GM12878 (cell line): Measurements from ENCODE around the gene PRDX1. TPM values are rescaled to one million over a fixed set of nuclear protein-coding genes. Genes with fewer than 3 reads are reported as not detected.
A peak's percentile ranks its signal among the peaks of the same experiment; 100 is the strongest.

ENCODE experiments used
- ATAC-seq: fragments of 200-7000 bp; cut with Tn5 transposase; 3 replicates; pipeline ENCODE4 v1.9.1; 2020; ENCODE audit warnings: mild to moderate bottlenecking, moderate library complexity
- Bru-seq: library from RNA; stranded (reverse); fragments of 400-500 nt; gene quantifications from one replicate; lab custom pipeline; 2021; lab: Mats Ljungman, UMichigan
- BruChase-seq, 2 experiments: library from RNA; stranded (reverse); fragments of 400-500 nt; gene quantifications; one replicate each; lab custom pipeline; 2021; lab: Mats Ljungman, UMichigan
- BruUV-seq: library from RNA; stranded (reverse); fragments of 400-500 nt; replicated peaks from 2 replicates; lab custom pipeline; 2021; lab: Mats Ljungman, UMichigan
- CTCF ChIA-PET: fragments of 300-600 bp; sonication (Branson Sonifier 250); formaldehyde crosslinking; extraction: SDS; loops from one replicate; lab custom pipeline; 2021; ENCODE audit warnings: inconsistent platforms; lab: Yijun Ruan, JAX
- POLR2A ChIA-PET: fragments of 350-600 bp; formaldehyde crosslinking; extraction: SDS; loops from one replicate; lab custom pipeline; 2021; ENCODE audit warnings: inconsistent platforms; lab: Charles Lee
- RAD21 ChIA-PET: fragments of 300-600 bp; sonication (Branson Sonifier 250); formaldehyde crosslinking; loops from one replicate; lab custom pipeline; 2023; ENCODE audit warnings: antibody characterized with exemption; ENCODE audit not compliant: unreplicated experiment; lab: Charles Lee
- SMC1A ChIA-PET: fragments of 300-600 bp; sonication (Branson Sonifier 250); formaldehyde crosslinking; loops from one replicate; lab custom pipeline; 2023; ENCODE audit not compliant: unreplicated experiment, uncharacterized antibody; lab: Charles Lee
- DNase-seq: peaks from one replicate; pipeline ENCODE4 v3.0.0-alpha.2; 2011; ENCODE audit warnings: low read depth, low spot score
- FAIRE-seq: peaks from 3 replicates; lab custom pipeline; 2011; peaks lifted over from hg19 to GRCh38; lab: Jason Lieb, UNC
- H2AFZ ChIP-seq: 2 replicates; pipeline ENCODE4 v1.6.0; 2011; ENCODE audit warnings: low read depth, low read length, control low read depth; ENCODE audit not compliant: control insufficient read depth
- H3K27ac ChIP-seq: 2 replicates; pipeline ENCODE4 v1.5.1; 2011; ENCODE audit warnings: control low read depth; ENCODE audit not compliant: control insufficient read depth, insufficient read depth
- H3K27me3 ChIP-seq, 2 experiments: replicated peaks in 1 of 2; 2 replicates each; pipeline versions ENCODE4 v1.6.0 to v1.6.1; 2011; ENCODE audit warnings: low read length in 1 of 2; ENCODE audit not compliant: control insufficient read depth in 2 of 2, insufficient read depth in 2 of 2
- H3K36me3 ChIP-seq, 2 experiments: 2 replicates each; pipeline ENCODE4 v1.5.1; 2011; ENCODE audit warnings: low read length in 1 of 2; ENCODE audit not compliant: control insufficient read depth in 2 of 2, insufficient read depth in 2 of 2
- H3K4me1 ChIP-seq: 2 replicates; pipeline ENCODE4 v1.6.1; 2011; ENCODE audit warnings: mild to moderate bottlenecking, low read length, moderate library complexity, mixed read lengths; ENCODE audit not compliant: control insufficient read depth, insufficient read depth
- H3K4me2 ChIP-seq: 2 replicates; pipeline ENCODE4 v1.6.0; 2011; ENCODE audit warnings: control low read depth; ENCODE audit not compliant: control insufficient read depth, insufficient read depth
- H3K4me3 ChIP-seq: fragments of 200-600 bp; sonication (generic); 2 replicates; pipeline ENCODE4 v1.5.1; 2016
- H3K79me2 ChIP-seq: 2 replicates; pipeline ENCODE4 v1.6.0; 2011; ENCODE audit warnings: low read length; ENCODE audit not compliant: control insufficient read depth, insufficient read depth
- H3K9ac ChIP-seq: 2 replicates; pipeline ENCODE4 v1.8.0; 2011; ENCODE audit warnings: low read length, control low read depth, mixed read lengths; ENCODE audit not compliant: control insufficient read depth, insufficient read depth
- H3K9me3 ChIP-seq: replicated peaks from 3 replicates; pipeline ENCODE4 v1.5.1; 2011; ENCODE audit warnings: mild to moderate bottlenecking, low read length; ENCODE audit not compliant: control insufficient read depth, insufficient read depth
- H4K20me1 ChIP-seq: 2 replicates; pipeline ENCODE4 v1.6.0; 2011; ENCODE audit not compliant: control insufficient read depth, insufficient read depth
- ATF7 ChIP-seq: fragments of 450-650 bp; IDR thresholded peaks from 2 replicates; pipeline ENCODE4 v1.6.1; 2016; ENCODE audit warnings: low read depth, mild to moderate bottlenecking
- BMI1 ChIP-seq: fragments of 450-650 bp; IDR thresholded peaks from 2 replicates; pipeline ENCODE4 v1.6.1; 2016; ENCODE audit warnings: mild to moderate bottlenecking, moderate library complexity, borderline replicate concordance
- CBX5 ChIP-seq: sonication (generic); IDR thresholded peaks from 2 replicates; pipeline ENCODE4 v1.6.1; 2016; ENCODE audit warnings: low read depth, moderate library complexity, mild to moderate bottlenecking, inconsistent platforms
- CEBPB ChIP-seq, 2 experiments: fragments of 150-350 bp in 1 of 2; IDR thresholded peaks; 2 replicates each; pipeline ENCODE4 v1.6.1; 2012 to 2014; ENCODE audit warnings: low read depth in 2 of 2, low read length in 2 of 2, borderline replicate concordance in 1 of 2, inconsistent platforms in 1 of 2
- CREB1 ChIP-seq: IDR thresholded peaks from 2 replicates; pipeline ENCODE4 v1.6.1; 2012; ENCODE audit warnings: low read depth, mild to moderate bottlenecking, inconsistent platforms
- CREM ChIP-seq: IDR thresholded peaks from 2 replicates; pipeline ENCODE4 v1.6.1; 2014; ENCODE audit warnings: antibody characterized with exemption, low read depth
- DPF2 ChIP-seq: fragments of 450-650 bp; IDR thresholded peaks from 2 replicates; pipeline ENCODE4 v1.6.1; 2017; ENCODE audit warnings: mild to moderate bottlenecking
- NBN ChIP-seq: fragments of 450-650 bp; IDR thresholded peaks from 2 replicates; pipeline ENCODE4 v1.6.1; 2016
- NR2C2 ChIP-seq: IDR thresholded peaks from 2 replicates; pipeline ENCODE4 v1.6.1; 2011; ENCODE audit warnings: borderline replicate concordance, low read depth; ENCODE audit not compliant: control insufficient read depth, insufficient read length
- PKNOX1 ChIP-seq: fragments of 450-650 bp; IDR thresholded peaks from 2 replicates; pipeline ENCODE4 v1.6.1; 2016; ENCODE audit warnings: mild to moderate bottlenecking
- POLR2AphosphoS5 ChIP-seq: IDR thresholded peaks from 2 replicates; pipeline ENCODE4 v1.6.1; 2011; ENCODE audit warnings: mild to moderate bottlenecking, low read length, inconsistent platforms
- SIN3A ChIP-seq: IDR thresholded peaks from 2 replicates; pipeline ENCODE4 v1.6.1; 2012; ENCODE audit warnings: low read depth, low read length, improper control_type of control experiment
- TCF7 ChIP-seq: IDR thresholded peaks from 2 replicates; pipeline ENCODE4 v1.6.1; 2014; ENCODE audit warnings: antibody characterized with exemption, borderline replicate concordance
- ZNF24 ChIP-seq: fragments of 450-650 bp; IDR thresholded peaks from 2 replicates; pipeline ENCODE4 v1.6.1; 2017; ENCODE audit warnings: antibody characterized with exemption, mild to moderate bottlenecking
- WGBS: methylation state at CpG from one replicate; pipeline ENCODE4 v1.1.6; 2016; ENCODE audit warnings: low lambda C conversion rate; ENCODE audit not compliant: insufficient replicate concordance, insufficient coverage; ENCODE audit errors: missing lambda C conversion rate; 5-methylcytosine and 5-hydroxymethylcytosine counted together
- in situ Hi-C: fragments of 300-500 bp; cut with MboI; formaldehyde crosslinking; loops from 9 replicates; pipeline ENCODE4 v1.14.3; 2018; ENCODE audit warnings: mixed read lengths
- intact Hi-C: fragments of 100-400 bp; cut with micrococcal nuclease; formaldehyde crosslinking; loops from one replicate; pipeline ENCODE4 v1.14.2; 2022; ENCODE audit not compliant: unreplicated experiment
- long read RNA-seq, 2 experiments: library from polyadenylated mRNA; unstranded; transcript quantifications; one replicate each; pipeline ENCODE4 v2.0.0, GENCODE V29; 2019 to 2020
- polyA minus RNA-seq, 3 experiments: library from RNA; depleted of rRNA, polyadenylated mRNA; stranded (reverse); fragments of >200 nt; gene quantifications; 2 replicates each; pipeline ENCODE4 v1.2.3, GENCODE V29; 2011
- polyA plus RNA-seq, 11 experiments: library from polyadenylated mRNA; depleted of rRNA in 4 of 11; unstranded in 6 of 11; stranded (reverse) in 5 of 11; fragments of >200 nt; fragmentation: Nextera tagmentation in 4 of 11; fragmentation: Illumina TruSeq in 1 of 11; extraction: Ambion mirVana in 4 of 11; extraction: Trizol in 1 of 11; gene quantifications; 1 replicate in 1 of 11; 2 replicates in 10 of 11; pipeline versions ENCODE4 v1.2.1 to v1.2.3, GENCODE V29; 2011 to 2016; ENCODE audit warnings: inconsistent platforms in 2 of 11, missing spikeins in 2 of 11, low read depth in 1 of 11
- total RNA-seq, 4 experiments: library from RNA; depleted of rRNA in 3 of 4; stranded (reverse); fragments of >200 nt in 3 of 4; fragmentation: Illumina TruSeq in 1 of 4; extraction: Trizol in 1 of 4; gene quantifications; 2 replicates each; pipeline versions ENCODE4 v1.2.1 to v1.2.3, GENCODE V29; 2013 to 2021
- TF ChIP-seq, protein P1 (sequence below): fragments of 450-650 bp; IDR thresholded peaks from 2 replicates; pipeline ENCODE4 v1.6.1; 2016; ENCODE audit warnings: mild to moderate bottlenecking

The PRDX1 gene
- 28.3 and 29.3 TPM in 2 replicates for total RNA-seq (2013; cell fraction: nucleolus; rRNA removed)
- total RNA-seq (2014; rRNA removed) (822 and 988 TPM in 2 replicates), total RNA-seq (2014; rRNA removed; fragmentation: Illumina TruSeq; extraction: Trizol) (779 and 790 TPM in 2 replicates), total RNA-seq (2021) (630 and 659 TPM in 2 replicates), polyA plus RNA-seq (2011; rRNA removed) (784 and 883 TPM in 2 replicates), polyA plus RNA-seq (2014; fragmentation: Illumina TruSeq; extraction: Trizol) (752 and 883 TPM in 2 replicates), polyA plus RNA-seq (2014; fragmentation: Nextera tagmentation; extraction: Ambion mirVana) (1,000 to 10,000 TPM; 1,264 to 1,775 TPM), polyA plus RNA-seq (2014; rRNA removed) (763 and 801 TPM in 2 replicates), polyA plus RNA-seq (2016; fragmentation: Nextera tagmentation; extraction: Ambion mirVana) (1,000 to 10,000 TPM; 1,223 to 1,315 TPM), polyA minus RNA-seq (2011; rRNA and poly(A)+ RNA removed) (315 and 352 TPM in 2 replicates), Bru-seq, nascent RNA (percentile 95 among the genes with signal in this experiment), BruChase-seq, experiment 1, labeled RNA remaining after a 6-hour chase (percentile 98 among the genes with signal in this experiment), BruChase-seq, experiment 2, labeled RNA remaining after a 2-hour chase (percentile 95 among the genes with signal in this experiment)
- polyA plus RNA-seq (2011; ENCODE audit: low read depth): 509 TPM
- polyA plus RNA-seq (2011; cell fraction: cytosol; rRNA removed): 460 and 514 TPM in 2 replicates
- 254 and 281 TPM in 2 replicates for polyA plus RNA-seq (2011; cell fraction: nucleus; rRNA removed)
- 373 and 379 TPM in 2 replicates for polyA plus RNA-seq (2012)
- 102 and 104 TPM in 2 replicates for polyA minus RNA-seq (2011; cell fraction: cytosol; rRNA and poly(A)+ RNA removed)
- polyA minus RNA-seq (2011; cell fraction: nucleus; rRNA and poly(A)+ RNA removed): 49.7 and 63.3 TPM in 2 replicates
- long read RNA-seq, experiment 1, transcript PRDX1-202 (6 exons, 1,021 nt): major isoform, 547 of 592 reads
- long read RNA-seq, experiment 1, partial matches to known transcripts: 30 of 592 reads
- long read RNA-seq, experiment 1, other reads (novel, unspliced or antisense): 11 of 592 reads
- long read RNA-seq, experiment 2, transcript PRDX1-202 (6 exons, 1,021 nt): major isoform, 2,507 of 2,602 reads
- long read RNA-seq, experiment 2, transcript PRDX1-201 (6 exons, 1,234 nt): minor isoform, 15 of 2,602 reads
- long read RNA-seq, experiment 2, partial matches to known transcripts: 29 of 2,602 reads
- long read RNA-seq, experiment 2, other reads (novel, unspliced or antisense): 51 of 2,602 reads

- ChIA-PET POLR2A (interaction anchor here (0.5 to 9.5 kb wide), 28 partner anchors 9 to 772 kb away, joined by 3 to 118 read pairs (median 4); partner anchors contain the start of genes AKR1A1, CCDC163, MMACHC and MUTYH), RAD21 (interaction anchor here (1.0 to 5.5 kb wide), 11 partner anchors 9 to 502 kb away, joined by 3 to 42 read pairs (median 7); partner anchors contain the start of genes AKR1A1, CCDC163, MMACHC and MUTYH), CTCF (interaction anchor here (0.6 to 3.5 kb wide), 15 partner anchors 9 to 214 kb away, joined by 3 to 20 read pairs (median 4); partner anchors contain the start of genes AKR1A1, CCDC163 and MMACHC), SMC1A (interaction anchor here (0.6 to 6.5 kb wide), 14 partner anchors 9 to 164 kb away, joined by 3 to 80 read pairs (median 4); partner anchors contain the start of genes AKR1A1, CCDC163, GPBP1L1 and MMACHC)
- Histone ChIP-seq H3K4me2 (peak within 1 kb of the TSS; percentile 91), H3K9me3 (no peaks in the 10 kb centered on the region), H3K36me3 (peaks cover 3 to 8% of the 10 kb centered on the region in 2 experiments), H3K4me1 (peaks cover 10% of the 10 kb centered on the region; the same call in 1 of the 2 replicates), H4K20me1 (no peaks in the 10 kb centered on the region), H3K9ac (peak within 1 kb of the TSS; percentile 95), H2AFZ (peak within 1 kb of the TSS; percentile 92), H3K79me2 (peaks cover 45% of the 10 kb centered on the region), H3K27ac (peak within 1 kb of the TSS; percentile 89), H3K27me3 (no peaks in the 10 kb centered on the region), H3K4me3 (peak within 1 kb of the TSS; percentile 96)
- ATAC-seq (peak; percentile 91), FAIRE-seq (peak; percentile 61), DNase-seq (peak; percentile 93)
- BruUV-seq: TSS peak; percentile 75
- intact Hi-C loops: loop anchor here (2.0 kb wide), 3 partner anchors 23 to 63 kb away; partner anchors contain the start of gene NASP
- WGBS: 2% methylated on average over 56 of the region's 72 CpGs
- in situ Hi-C loops: no loop called here
- TF ChIP-seq SIN3A (peak; percentile 93), DPF2 (peak; percentile 49), CREB1 (peak; percentile 67), TCF7 (no peak), PKNOX1 (peak; percentile 70), ZNF24 (no peak), CREM (peak; percentile 67), CBX5 (peak; percentile 66; the same call in 1 of the 2 replicates), NR2C2 (no peak), POLR2AphosphoS5 (peak; percentile 100), ATF7 (no peak; the same call in 1 of the 2 replicates), CEBPB (IDR thresholded peaks at IDR 0.05; ENCODE audit: borderline replicate concordance in 1 of 2, low read depth in 2 of 2, low read length in 2 of 2) (no peak), BMI1 (no peak), NBN (peak; percentile 96)
- TF ChIP-seq, protein P1, sequence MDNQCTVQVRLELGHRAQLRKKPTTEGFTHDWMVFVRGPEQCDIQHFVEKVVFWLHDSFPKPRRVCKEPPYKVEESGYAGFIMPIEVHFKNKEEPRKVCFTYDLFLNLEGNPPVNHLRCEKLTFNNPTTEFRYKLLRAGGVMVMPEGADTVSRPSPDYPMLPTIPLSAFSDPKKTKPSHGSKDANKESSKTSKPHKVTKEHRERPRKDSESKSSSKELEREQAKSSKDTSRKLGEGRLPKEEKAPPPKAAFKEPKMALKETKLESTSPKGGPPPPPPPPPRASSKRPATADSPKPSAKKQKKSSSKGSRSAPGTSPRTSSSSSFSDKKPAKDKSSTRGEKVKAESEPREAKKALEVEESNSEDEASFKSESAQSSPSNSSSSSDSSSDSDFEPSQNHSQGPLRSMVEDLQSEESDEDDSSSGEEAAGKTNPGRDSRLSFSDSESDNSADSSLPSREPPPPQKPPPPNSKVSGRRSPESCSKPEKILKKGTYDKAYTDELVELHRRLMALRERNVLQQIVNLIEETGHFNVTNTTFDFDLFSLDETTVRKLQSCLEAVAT: peak; percentile 100
These were observed at the start of gene PRDX1 for GRCh38 chr1:45521413-45522323. TSS of gene PRDX1 (minus strand) at chr1:45521884. CDS start at chr1:45519043, 2,841 bp downstream.
